ENCODE measurements around the gene STX16.
"Not testable (repeated sequence)": the region's sequence is repeated elsewhere in the genome, so short reads cannot be mapped to it uniquely, and the experiment has no call there.

Gene STX16

DNA sequence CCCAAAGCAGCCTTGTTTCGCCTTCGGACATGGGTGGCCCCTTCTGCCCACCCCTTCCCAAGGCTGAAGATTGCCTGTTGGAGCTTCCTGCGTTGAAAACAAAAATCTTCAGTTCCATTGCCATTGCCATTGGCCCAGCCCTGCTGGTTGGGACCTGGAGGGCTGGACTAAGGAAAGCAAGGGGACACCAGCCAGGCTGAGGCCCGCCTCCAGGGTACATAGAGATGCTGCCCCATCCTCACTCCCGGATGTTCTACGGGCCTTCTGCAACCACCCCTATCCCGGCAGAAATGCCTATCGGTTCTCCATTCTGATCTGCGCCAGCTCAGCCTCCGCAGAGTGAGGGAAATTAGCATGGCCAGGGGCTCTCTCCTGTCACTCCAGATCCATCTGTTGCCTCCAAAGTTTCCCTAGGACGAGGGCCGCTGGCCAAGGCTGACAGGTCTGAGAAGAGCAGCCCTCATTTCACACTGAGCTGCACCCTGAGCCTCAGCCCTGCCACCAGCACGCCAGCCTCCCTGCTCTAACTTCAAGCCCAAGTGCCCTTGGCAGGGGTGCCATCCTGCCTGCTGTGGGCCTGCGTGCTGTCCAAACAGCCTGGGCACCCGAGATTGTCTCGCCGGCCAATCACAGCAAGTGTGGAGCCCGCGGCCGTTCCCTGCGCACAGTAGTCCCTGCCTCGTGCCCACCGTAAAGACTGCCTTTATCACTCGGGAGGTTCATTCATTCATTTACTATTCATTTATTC lies 13.4 kb upstream of the STX16 start:
- DNase-seq: no peak

DNA sequence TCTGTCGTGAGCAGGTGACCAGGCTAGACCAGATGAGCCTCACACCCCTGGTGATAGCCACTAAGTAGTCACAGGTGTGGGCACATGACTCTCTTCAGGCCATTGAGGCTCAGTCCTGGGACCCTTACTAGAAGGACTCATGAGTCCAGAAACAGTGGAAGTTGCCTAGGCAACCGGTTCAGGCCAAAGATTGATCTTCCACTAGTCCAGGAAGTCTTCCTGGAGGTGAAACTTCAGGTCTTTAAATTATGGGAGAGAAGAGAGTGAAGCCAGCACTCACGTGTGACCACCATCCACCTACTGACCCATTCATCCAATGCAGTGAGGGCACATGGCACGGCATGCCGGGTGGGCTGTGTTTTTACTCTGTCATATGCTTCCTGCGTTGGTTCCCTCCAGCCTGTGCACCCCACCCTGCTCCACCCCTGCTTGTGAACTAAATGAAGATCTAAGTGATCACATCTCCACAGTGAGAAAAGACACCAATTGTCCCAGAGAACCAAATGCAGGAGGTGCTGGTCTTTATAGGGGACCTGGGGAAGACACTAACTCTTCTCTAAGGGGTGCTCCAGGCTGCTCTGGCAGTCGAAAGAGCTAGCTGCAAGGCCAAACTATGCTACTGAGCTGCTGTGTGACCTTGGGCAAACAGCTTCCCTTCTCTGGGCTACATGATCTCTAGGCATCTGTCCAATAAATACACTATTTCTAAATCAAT lies 12.5 kb upstream of the STX16 start:
- DNase-seq: no peak

DNA sequence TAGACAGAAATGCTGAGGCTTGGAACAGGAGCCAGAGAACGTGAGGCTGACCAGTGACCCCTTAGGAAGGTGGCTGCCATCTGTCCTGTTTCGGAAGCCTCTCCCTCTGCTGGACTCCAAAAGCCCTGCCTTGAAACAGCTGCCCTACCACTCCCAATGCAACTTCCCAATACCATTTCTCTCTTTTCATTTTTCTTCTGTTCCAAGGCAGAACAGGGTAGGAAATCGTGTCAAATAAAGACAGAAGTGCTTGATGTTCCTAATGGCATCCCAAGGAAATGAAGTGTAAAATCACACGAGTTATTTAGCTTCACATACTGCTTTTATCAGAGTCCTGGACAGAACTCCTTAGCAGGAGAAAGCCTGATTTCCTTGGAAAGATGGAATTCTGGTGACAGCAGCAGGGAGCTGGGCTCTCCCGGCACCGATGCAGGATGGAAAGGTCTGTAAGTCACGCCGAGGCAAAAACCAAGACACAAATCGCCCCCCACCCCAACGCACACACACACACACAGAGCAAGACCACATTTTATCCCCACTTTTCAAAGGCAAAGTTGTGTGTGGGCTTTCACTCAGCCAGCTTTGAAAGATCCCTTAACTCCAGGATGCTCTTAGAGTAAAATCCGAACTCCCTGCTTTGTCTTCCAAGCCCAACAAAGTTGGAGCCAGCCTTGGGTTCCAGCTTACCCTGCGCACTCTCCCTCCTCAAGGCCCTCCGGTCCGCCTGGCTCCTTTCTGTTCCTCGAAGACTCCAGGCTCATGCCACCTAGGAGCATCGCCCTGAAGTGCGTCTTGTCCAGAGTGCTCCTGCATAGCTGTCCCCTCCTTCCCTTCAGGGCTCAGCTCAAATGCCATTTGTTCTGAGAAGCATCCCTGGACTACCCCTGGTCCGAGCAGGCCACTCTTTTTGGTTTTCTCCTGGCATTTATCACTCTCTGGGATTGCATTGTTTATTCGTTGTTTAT lies 11.6 kb upstream of the STX16 start:
- no peak for DNase-seq

DNA sequence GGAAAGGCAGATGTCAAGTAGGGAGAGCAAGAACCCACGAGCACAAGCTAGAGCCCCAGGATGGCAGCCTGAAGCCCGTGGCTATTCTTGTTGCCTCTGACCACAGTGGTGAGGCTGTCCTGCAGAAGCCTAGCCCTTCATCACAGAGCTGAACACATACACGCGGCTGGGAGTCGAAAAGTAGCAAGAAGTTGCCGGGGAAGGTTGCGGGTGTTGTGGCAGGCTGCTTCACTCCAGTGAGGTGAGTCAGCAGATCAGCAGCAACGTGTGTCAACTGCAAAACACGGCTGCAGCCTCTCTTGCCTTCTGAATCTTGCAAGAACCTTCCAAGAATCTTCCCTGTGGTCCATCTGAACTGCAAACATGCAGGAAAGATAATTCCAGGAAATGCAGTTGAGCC lies 10.6 kb upstream of the STX16 start:
- no peak for DNase-seq

DNA sequence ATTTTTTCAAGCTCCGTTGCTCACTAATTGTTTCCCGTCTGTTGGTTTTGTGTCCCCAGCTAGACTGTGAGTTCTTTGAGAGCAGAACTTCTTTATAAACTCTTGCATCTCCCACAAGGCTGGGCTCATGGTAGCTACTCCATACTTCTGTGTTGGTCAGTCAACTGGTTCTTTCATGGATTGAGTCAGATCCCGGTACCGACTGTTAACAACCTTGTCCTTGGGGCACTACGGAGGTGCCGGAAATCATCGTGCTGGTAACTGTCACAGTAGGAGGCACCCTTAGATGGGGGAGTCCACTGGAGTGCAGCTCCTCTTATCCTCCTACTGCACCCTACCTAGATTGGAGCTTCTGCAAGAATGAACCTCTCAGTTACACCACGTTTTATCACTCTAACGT lies 8.6 kb upstream of the STX16 start:
- no peak for DNase-seq

DNA sequence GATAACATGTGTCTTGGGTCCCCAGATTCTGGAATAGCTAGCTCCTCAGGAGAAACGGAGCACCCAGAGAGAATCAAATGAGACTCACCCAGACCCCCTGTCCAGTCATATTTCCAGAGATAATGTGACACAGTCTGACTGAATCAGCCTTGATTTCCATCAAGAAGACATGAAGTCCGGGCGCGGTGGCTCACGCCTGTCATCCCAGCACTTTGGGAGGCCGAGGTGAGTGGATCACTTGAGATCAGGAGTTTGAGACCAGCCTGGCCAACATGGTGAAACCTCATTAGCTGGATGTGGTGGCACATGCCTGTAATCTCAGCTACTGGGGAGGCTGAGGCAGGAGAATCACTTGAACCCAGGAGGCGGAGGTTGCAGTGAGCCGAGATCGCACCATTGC lies 8.2 kb upstream of the STX16 start:
- not testable (repeated sequence) for DNase-seq

DNA sequence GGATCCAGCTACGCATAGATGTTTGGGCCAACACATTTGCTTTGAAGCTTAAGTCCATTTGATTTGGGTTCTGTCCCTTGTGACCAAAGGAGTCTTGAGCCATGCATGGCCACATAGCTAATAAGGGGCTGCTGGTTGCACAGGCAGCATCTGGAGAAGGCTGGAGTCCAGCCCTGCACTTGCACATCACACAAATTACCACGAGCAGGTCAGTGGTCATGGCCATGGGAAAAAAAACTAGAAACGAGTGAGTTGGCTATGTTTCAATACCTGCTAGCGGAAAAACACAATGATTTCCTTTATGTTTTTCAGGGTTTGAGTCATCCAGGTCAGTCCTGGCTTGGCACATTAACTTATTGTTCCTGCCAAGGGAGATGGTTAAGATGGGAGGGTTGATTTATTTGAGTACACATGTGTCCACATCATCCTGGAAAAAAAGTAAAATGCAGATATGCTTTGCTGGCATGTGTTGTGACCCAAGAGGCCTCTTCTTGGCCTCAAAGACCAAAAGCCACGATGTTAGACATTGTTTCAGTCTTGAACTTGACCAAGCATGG lies 5.6 kb upstream of the STX16 start:
- no peak for DNase-seq

DNA sequence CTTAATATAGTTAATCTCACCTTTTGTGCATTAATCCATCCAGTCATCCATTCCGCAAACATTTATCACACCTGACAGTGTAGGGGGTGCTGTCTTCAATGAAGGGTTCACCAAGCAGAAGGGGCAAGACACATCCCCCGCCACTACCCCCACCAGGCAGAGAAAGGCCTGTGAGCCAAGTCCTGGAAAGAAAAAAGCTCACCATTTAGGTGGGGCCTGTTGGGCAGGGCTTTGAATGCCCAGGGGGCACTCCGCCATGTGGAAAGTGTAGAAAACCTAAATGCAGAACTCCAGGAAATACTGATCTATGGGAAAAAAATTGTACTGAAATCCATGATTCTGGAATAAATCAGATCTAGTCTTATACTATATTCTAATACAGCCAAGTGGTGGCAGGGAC lies 4.8 kb upstream of the STX16 start:
- no peak for DNase-seq

DNA sequence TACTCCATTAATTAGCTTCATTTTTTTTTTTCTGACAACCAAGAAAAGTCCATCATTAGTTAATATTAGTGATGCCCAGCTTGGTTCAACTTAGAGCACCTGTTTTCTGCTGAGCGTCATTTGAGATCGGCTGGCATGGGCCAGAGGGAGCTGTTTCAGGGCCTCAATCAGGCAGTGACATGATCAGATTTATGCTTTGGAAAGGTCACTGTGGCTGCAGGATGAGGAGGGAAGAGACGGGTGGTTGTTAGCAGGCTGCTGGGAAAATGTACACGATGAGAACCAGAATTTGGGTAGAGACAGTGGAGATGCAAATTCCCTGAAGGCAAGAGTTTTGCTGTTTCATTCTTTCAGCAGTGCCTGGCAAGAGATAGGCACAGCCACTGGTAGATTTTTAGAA lies 4.4 kb upstream of the STX16 start:
- DNase-seq: no peak

DNA sequence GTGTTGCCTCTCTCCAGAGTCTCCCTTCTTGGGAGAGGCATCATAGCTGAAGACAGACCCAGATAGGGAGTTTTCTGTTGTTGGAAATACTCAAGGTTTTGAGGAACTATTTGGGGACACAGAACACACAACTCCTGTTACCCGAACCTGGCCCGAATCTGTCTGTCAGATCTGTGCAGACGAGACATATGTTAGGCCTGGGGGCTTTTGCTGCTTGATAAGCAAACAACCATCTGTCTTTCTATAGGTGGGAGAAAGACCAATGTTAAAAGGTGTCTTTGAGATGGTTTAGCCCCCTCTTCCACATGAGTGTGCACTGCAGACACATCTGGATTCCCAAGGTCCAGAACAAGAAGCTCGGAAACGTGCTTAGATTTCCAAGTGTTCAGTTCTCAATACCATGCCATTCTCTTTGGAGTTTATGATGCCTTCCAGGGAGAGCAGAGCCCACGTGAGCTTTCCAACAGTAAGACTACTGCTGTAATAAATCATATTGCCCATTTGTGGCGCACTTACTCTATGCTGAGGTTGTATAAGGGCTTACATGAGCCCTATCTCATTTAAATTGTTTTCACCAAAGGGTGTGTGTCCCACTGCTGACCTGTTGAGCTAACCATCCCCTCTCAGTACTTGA lies 3.8 kb upstream of the STX16 start:
- no peak for DNase-seq

DNA sequence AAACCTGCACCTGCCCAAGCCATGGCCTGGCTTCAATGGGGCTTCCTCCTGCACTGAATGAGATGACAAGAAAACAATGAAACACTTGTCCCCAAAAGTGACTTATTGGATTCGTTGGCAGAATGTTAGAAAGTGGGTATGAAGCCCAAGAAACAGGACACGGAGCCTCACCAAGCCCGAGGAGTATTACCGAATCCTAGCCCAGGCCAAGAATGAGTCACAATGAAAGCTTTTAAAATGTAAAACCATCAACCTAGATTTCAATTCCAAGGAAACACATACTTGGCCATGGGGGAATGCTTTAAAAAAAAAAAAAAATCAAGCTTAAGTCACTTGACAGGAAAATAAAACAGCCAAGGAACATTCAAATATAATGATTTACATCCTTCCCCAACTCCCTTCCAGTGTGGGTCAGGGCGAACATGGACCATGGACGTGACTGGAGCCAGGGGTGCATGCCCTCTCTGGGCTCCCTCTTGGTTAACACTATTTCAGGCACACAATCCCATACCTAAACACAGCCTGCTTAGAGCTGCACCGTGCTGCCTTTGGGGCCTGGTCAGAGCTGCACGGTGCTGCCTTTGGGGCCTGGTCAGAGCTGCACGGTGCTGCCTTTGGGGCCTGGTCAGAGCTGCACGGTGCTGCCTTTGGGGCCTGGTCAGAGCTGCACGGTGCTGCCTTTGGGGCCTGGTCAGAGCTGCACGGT lies 3.1 kb upstream of the STX16 start:
- DNase-seq: no peak

DNA sequence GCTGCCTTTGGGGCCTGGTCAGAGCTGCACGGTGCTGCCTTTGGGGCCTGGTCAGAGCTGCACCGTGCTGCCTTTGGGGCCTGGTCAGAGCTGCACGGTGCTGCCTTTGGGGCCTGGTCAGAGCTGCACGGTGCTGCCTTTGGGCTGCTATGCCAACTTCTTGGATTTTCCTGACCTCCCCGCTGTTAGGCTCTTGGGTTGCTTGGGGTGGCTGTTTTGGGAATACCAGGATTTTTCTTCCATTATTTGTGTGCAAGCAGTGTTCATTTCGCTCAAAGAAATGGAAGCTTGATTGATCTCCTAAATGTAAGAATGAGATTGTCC lies 2.6 kb upstream of the STX16 start:
- not testable (repeated sequence) for DNase-seq

DNA sequence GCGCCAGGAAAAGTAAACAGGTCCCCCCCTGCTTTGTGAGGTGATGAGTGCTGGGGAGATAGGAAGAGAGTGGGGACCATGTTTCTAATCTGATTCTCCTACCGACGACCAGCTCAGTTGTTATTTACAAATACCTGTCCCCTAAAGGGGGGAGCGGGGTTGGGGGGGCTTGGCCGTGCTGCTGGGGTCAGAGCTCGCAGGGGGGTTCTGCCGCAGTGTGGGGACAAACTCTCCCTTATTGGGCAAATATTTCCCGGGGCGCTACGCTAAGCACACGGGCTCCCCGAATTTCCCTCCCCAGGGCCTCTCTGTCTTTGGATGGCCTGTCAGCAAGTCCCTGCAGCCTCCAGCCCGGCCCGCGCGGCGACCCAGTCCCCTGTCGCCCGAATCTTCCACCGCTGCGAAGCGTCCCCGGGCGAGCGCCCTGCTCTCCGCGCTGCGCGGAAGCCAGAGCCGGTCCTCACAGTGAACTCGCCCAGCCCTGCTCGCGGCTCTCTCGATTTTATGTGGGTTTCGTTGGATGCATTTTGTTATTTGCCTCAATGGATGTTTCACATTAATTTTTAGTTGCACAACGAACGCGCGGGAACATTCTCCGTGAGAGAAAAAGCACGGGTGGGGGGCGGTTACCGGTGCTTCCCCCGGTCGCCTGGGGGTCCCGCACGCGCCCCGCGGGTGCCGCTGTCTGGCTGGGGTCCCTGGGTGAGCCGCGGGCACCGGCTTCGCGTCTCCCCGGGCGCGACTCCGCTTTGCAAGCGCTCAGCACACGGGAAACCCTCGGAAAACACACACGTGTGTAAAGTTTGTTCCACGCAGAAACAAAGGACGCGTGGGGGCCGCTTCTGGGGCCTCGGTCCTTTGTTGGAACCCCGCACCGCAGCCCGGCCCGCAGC lies 1.5 kb upstream of the STX16 start:
- peak; percentile 42 for DNase-seq

DNA sequence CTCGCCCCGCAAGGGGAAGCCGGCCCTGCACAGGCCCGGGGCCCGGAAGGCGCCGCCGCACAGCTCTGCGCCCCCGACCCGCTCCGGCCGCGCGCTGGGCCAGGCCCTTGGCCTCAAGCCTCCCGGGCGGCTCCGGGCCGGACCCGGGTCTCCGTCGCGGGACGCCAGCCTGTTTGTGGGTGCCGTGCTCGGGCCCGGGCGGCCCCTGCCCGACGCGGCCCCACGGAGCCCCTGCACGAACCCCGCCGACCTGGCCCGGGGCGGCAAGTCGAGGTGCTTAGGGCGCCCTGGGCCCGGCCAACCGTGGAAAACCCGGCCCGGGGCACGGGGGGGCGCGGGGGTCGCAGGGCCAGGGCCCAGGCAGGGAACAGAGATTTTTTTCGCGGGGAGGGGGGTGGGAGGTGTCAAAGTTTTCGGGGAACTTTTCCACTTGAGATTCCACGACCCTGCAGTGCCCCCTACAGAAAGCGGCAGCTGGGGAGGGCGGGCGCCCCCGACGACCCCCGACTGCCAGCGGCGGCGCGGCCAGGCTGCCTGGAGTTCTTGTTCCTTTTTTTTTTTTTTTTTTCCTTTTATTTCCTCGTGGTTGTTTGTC lies 805 bp upstream of the STX16 start:
- peak; percentile 40 for DNase-seq

DNA sequence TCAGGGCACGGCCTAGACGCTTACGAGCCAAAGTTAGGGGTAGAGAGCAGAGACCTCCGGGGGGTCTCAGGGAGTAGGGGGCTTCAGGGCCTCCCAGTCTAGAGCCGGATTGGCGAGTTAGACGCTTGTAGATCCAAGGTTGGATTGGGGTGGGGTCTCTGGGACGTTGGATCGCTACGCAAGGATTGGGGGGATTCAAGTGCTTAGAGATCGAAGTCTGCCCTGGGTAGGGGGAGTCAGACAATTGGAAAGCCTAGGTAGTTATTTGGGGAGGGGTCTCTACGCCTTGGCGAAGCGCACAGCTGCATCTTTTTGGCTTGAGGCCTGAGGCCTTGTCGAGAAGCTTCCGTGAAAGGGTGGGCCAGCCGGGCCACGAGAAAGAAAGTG lies 469 bp downstream of the STX16 start:
- no peak for DNase-seq

DNA sequence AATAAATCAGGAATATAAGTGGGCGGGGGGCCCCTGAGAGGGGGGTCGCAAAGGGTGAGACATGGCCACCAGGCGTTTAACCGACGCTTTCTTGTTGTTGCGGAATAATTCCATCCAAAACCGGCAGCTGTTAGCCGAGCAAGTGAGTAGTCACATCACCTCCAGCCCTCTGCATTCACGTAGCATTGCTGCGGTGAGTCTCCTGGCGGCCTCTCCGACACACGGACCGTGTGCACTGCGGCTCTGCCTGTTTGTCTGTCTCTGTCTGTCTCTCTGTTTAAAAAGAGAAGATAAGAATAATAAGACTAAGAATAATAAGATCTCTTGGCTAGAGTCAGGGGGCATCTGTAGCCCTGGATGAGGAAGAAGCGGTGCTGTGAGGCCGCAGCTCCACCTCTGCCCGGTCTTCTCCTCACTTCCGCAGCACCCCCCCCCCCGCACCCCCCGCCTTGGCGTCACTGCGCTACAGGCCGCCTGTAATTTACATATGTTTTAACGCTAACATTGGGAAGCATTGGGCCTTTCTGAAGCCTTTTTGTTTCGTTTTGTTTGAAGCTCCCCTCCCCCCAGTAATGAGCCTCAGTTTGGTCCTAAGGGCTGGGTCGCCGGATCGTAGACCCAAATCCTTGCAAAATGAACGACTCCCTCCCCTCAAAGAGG lies 993 bp downstream of the STX16 start:
- peak; percentile 38 for DNase-seq

DNA sequence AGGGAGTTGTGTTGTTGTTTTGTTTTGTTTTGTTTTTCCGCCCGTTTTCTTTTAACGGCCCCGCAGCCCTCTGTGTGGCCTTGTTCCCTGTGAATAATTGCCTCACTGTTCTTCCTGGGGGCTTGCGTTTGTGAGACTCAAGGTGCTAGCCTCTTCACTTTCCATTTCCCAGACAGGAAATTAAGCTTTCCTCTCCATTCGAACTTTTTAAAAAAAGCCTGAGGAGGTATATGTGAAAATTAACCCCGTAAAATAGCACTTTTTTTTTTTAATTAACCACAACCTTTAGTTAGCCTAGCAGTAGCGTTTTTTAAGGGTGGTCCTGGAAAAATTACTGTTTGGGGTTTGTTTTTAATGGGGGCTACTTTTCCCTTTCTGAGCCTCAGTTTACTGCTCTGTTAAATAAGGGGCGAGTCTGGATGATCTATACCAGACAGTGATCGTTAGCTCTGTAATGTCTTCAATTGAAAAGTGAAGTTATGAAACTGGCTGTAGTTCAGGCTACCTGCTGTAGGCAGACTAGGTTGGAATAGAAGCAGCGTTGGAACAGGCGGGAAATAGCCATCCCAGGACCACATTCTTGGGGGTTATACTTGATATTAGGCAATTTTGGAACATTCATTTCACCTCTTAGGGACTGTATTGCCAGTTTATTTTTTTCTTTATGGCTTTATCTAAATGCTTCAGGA lies 1.7 kb downstream of the STX16 start:
- no peak for DNase-seq

DNA sequence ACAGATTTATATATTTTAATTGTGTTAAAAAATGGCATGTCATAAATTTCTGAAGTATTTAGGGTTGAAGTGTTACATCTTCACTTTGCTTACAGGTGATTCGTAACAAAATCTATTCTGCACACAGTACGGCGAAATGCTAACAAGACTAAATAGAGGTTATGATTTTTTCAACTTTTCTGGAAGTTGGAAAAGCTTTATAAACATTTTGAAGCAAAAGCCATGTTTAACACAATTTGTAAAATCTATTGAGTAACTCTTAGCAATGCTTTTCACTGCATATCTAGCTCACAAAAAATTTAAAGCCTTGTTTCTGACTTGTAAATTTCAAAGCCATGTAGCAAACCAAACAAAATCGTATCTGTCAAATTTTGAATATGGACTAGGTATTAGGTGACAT lies 3.3 kb downstream of the STX16 start:
- DNase-seq: no peak

DNA sequence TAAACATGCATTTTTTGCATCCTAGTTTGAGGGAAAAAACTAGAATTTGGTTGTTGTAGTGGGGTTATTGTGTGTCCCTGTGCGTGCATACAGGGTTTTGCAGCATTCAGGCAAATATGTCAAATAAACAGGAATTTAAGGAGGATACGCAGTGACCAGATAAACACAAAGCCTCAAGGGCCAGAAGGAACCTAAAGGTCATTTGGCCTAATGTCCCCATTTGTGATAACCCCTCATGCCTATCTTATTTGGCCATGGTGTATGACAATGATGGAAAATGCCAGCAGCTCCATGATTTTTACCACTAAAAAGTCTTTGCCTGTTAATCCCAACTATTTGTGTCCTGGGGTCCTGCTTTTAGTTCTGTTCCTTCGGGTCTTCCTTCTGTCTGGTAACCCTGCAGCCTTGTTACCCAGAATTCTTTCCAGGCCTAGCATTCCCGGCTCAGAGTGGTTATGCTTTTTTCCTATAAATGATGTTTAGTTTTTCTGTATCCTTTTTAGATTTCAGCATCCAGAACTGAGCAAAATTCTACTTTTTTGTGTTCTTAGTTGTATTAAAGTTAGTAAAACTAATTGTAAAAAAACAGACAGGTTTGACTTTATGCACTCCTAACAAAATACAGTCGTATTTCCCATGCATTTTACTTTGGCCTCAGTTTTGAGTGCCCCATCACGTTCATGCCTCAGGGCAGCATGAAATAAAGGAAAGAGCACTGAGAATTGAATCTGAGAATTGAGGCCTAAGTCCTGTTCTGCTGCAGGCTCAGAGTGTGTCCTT lies 4.4 kb downstream of the STX16 start:
- no peak for DNase-seq
